ENCODE results near the gene ACTR2.

- no peak for TF ChIP-seq CTCF (IDR thresholded peaks at IDR 0.05; ENCODE audit: low read depth, low read length)
- TF ChIP-seq EZH2phosphoT487 (IDR thresholded peaks at IDR 0.05; ENCODE audit: low read depth) = no peak
These were observed 49.0 kb downstream of the ACTR2 start for GRCh38 chr2:65276609-65277008.

Measured in OCI-LY3 (cell line).